BJ (cell line): ENCODE data around the gene MUL1. TPM values are rescaled to one million over a fixed set of nuclear protein-coding genes. Genes with fewer than 3 reads are reported as not detected.

Experiments
- CTCF ChIA-PET: fragments of 350-600 bp; formaldehyde crosslinking; extraction: SDS; loops from one replicate; lab custom pipeline; 2021; ENCODE audit warnings: antibody characterized with exemption, inconsistent platforms; lab: Yijun Ruan, JAX
- POLR2A ChIA-PET: fragments of 300-600 bp; sonication (Branson Sonifier 250); formaldehyde crosslinking; extraction: SDS; loops from one replicate; lab custom pipeline; 2021; ENCODE audit warnings: antibody characterized with exemption; lab: Charles Lee
- DNase-seq: peaks from one replicate; pipeline ENCODE4 v3.0.0-alpha.2; 2011; ENCODE audit warnings: low read depth
- H3K27me3 ChIP-seq: 2 replicates; pipeline ENCODE4 v1.6.0; 2011; ENCODE audit warnings: low read length; ENCODE audit not compliant: control insufficient read depth, insufficient read depth
- H3K36me3 ChIP-seq: 2 replicates; pipeline ENCODE4 v1.5.1; 2011; ENCODE audit warnings: low read length; ENCODE audit not compliant: control insufficient read depth, insufficient read depth
- H3K4me3 ChIP-seq: 2 replicates; pipeline ENCODE4 v1.5.1; 2011; ENCODE audit warnings: low read depth, mild to moderate bottlenecking, control low read depth, low read length
- CTCF ChIP-seq: IDR thresholded peaks from 2 replicates; pipeline ENCODE4 v1.5.1; 2011; ENCODE audit warnings: low read depth, mild to moderate bottlenecking, control low read depth, inconsistent platforms, low read length, moderate library complexity; ENCODE audit not compliant: insufficient read depth
- polyA plus RNA-seq: library from polyadenylated mRNA; depleted of rRNA; stranded (reverse); fragments of >200 nt; gene quantifications from 2 replicates; pipeline ENCODE4 v1.2.3, GENCODE V29; 2011

The MUL1 gene
- polyA plus RNA-seq, 1 experiment = 46.1 TPM

- H3K27me3 ChIP-seq = no peaks in the 10 kb centered on the region; the same call in 1 of the 2 replicates
- CTCF ChIA-PET = interaction anchor here (1.1 to 2.2 kb wide), 3 partner anchors 9 to 19 kb away, joined by 3 to 12 read pairs (median 3); no protein-coding TSS in a partner anchor
- POLR2A ChIA-PET = interaction anchor here (0.5 kb wide), 1 partner anchor 11 kb away, joined by 3 read pairs; no protein-coding TSS in a partner anchor
Observed at GRCh38 chr1:20474333-20474975, 33.5 kb downstream of the MUL1 start.

DNA sequence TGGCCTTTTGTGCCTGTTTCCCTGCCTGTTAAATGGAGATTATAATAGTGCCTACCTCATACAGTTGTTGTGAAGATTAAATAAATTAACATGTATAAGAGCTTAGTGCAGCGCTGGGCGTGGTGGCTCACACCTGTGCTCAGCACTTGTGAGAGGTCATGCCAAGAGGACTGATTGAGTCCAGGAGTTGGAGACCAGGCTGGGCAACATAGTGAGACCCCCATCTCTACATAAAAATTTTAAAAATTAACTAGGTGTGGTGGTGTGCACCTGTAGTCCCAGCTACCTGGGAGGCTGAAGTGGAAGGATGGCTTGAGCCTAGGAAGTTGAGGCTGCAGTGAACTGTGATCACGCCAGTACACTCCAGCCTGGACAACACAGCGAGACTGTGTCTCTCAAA is 34.1 kb downstream of the MUL1 start:
- no peak for TF ChIP-seq CTCF
- POLR2A ChIA-PET = no interaction called here

More at GRCh38 chr1:20474333-20474975, 33.5 kb downstream of the MUL1 start:
- DNase-seq = no peak
- Histone ChIP-seq H3K4me3 (no peak overlapping the region), H3K36me3 (no peaks in the 10 kb centered on the region)
- no peak for TF ChIP-seq CTCF

GRCh38 chr1:20472860-20473711 is 34.9 kb downstream of the MUL1 start:
- no peak for TF ChIP-seq CTCF
- ChIA-PET CTCF (interaction anchor here (0.8 to 2.2 kb wide), 4 partner anchors 7 to 111 kb away, joined by 3 to 12 read pairs (median 3); no protein-coding TSS in a partner anchor), POLR2A (no interaction called here)
- DNase-seq = no peak
- no peaks in the 10 kb centered on the region for H3K36me3 ChIP-seq
- H3K4me3 ChIP-seq = no peak overlapping the region
- no peaks in the 10 kb centered on the region for H3K27me3 ChIP-seq

More for the DNA sequence above, 34.1 kb downstream of the MUL1 start:
- H3K36me3 ChIP-seq = no peaks in the 10 kb centered on the region
- no peaks in the 10 kb centered on the region; the same call in 1 of the 2 replicates for H3K27me3 ChIP-seq
- CTCF ChIA-PET = interaction anchor here (0.8 to 2.2 kb wide), 5 partner anchors 8 to 112 kb away, joined by 3 to 12 read pairs (median 3); no protein-coding TSS in a partner anchor
- H3K4me3 ChIP-seq = no peak overlapping the region
- no peak for DNase-seq

DNA sequence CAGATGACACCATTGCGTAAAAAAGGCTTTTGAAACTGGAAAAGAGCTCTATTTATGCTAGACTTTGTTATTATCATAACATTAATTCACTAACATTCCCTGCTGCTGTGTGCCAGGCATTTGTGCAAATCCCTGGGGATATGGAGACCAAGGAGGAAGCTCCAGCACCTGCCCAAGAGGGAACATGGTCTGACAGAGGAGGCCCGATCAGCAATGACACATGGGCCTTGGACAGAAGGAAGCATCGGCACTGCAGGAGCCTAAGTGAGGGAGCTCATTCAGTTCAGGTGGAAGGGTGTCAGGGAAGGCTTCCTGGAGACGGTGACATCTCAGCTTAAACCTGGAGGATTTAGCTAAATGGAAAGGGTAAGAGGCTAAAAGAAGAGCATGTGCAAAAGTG is 35.8 kb downstream of the MUL1 start:
- H3K27me3 ChIP-seq = peaks cover 3% of the 10 kb centered on the region; the same call in 1 of the 2 replicates
- no peak overlapping the region for H3K4me3 ChIP-seq
- ChIA-PET CTCF (no interaction called here), POLR2A (no interaction called here)
- no peak for DNase-seq
- no peaks in the 10 kb centered on the region for H3K36me3 ChIP-seq
- TF ChIP-seq CTCF = no peak

GRCh38 chr1:20470194-20470593 is 37.8 kb downstream of the MUL1 start:
- no peak for DNase-seq
- no peak overlapping the region for H3K4me3 ChIP-seq
- no peak for TF ChIP-seq CTCF
- CTCF ChIA-PET = interaction anchor here (1.4 to 2.5 kb wide), 5 partner anchors 9 to 108 kb away, joined by 3 to 11 read pairs (median 5); no protein-coding TSS in a partner anchor
- POLR2A ChIA-PET = interaction anchor here (0.9 kb wide), 1 partner anchor 13 kb away, joined by 4 read pairs; no protein-coding TSS in a partner anchor
- no peaks in the 10 kb centered on the region for H3K36me3 ChIP-seq
- H3K27me3 ChIP-seq = peaks cover 3% of the 10 kb centered on the region; the same call in 1 of the 2 replicates
